ENCODE data around the gene TTC31.
A peak's percentile ranks its signal among the peaks of the same experiment; 100 is the strongest.

TTC31 gene

GRCh38 chr2:74527741-74528140 is 44.9 kb downstream of the TTC31 start:
- H3K27me3 Mint-ChIP-seq (ENCODE audit: low read depth, poor library complexity) = peaks cover 18% of the 10 kb centered on the region
- peaks cover 38% of the 10 kb centered on the region for H3K4me1 Mint-ChIP-seq
- DNase-seq = no peak
- no peak overlapping the region for H3K27ac Mint-ChIP-seq
- H3K36me3 Mint-ChIP-seq (ENCODE audit: low read depth) = peaks cover 39% of the 10 kb centered on the region
- peak overlapping the region; percentile 99 for H3K4me3 Mint-ChIP-seq
- H3K9me3 Mint-ChIP-seq = no peaks in the 10 kb centered on the region
- no peak for TF ChIP-seq CTCF (IDR thresholded peaks at IDR 0.05)

- Mint-ChIP-seq H3K4me3 (peak overlapping the region; percentile 99), H3K36me3 (ENCODE audit: low read depth) (peaks cover 46% of the 10 kb centered on the region), H3K4me1 (peaks cover 38% of the 10 kb centered on the region), H3K9me3 (no peaks in the 10 kb centered on the region), H3K27ac (peak overlapping the region; percentile 96), H3K27me3 (ENCODE audit: low read depth, poor library complexity) (peaks cover 8% of the 10 kb centered on the region)
- DNase-seq = no peak
- no peak for TF ChIP-seq CTCF (IDR thresholded peaks at IDR 0.05)
Measured at GRCh38 chr2:74528600-74529356, 45.9 kb downstream of the TTC31 start.

- Mint-ChIP-seq H3K4me3 (peak within 1 kb of the TSS; percentile 99), H3K4me1 (peaks cover 38% of the 10 kb centered on the region), H3K36me3 (ENCODE audit: low read depth) (peaks cover 49% of the 10 kb centered on the region), H3K27ac (peak within 1 kb of the TSS; percentile 96), H3K9me3 (no peaks in the 10 kb centered on the region), H3K27me3 (ENCODE audit: low read depth, poor library complexity) (peaks cover 6% of the 10 kb centered on the region)
- no peak for TF ChIP-seq CTCF (IDR thresholded peaks at IDR 0.05)
- peak; percentile 94 for DNase-seq
Measured at GRCh38 chr2:74529357-74530238, 46.7 kb downstream of the TTC31 start, which contains the start of the genes AUP1 and HTRA2. AUP1 (minus strand) TSS chr2:74529706; CDS start chr2:74529629, 77 bp downstream. HTRA2 (plus strand) TSS chr2:74529933; CDS start chr2:74530007, 74 bp downstream.

GRCh38 chr2:74530239-74531187 is 47.6 kb downstream of the TTC31 start:
- Mint-ChIP-seq H3K4me1 (peaks cover 38% of the 10 kb centered on the region), H3K9me3 (no peaks in the 10 kb centered on the region), H3K27ac (no peak overlapping the region), H3K36me3 (ENCODE audit: low read depth) (peaks cover 49% of the 10 kb centered on the region), H3K4me3 (peak overlapping the region; percentile 99), H3K27me3 (ENCODE audit: low read depth, poor library complexity) (peaks cover under 1% of the 10 kb centered on the region)
- TF ChIP-seq CTCF (IDR thresholded peaks at IDR 0.05) = no peak
- peak; percentile 55 for DNase-seq

GRCh38 chr2:74531666-74532065 is 48.8 kb downstream of the TTC31 start:
- H3K9me3 Mint-ChIP-seq = no peaks in the 10 kb centered on the region
- DNase-seq = no peak
- peaks cover 38% of the 10 kb centered on the region for H3K4me1 Mint-ChIP-seq
- peak overlapping the region; percentile 26 for H3K4me3 Mint-ChIP-seq
- H3K27ac Mint-ChIP-seq = no peak overlapping the region
- no peak for TF ChIP-seq CTCF (IDR thresholded peaks at IDR 0.05)
- peaks cover 39% of the 10 kb centered on the region for H3K36me3 Mint-ChIP-seq (ENCODE audit: low read depth)
- H3K27me3 Mint-ChIP-seq (ENCODE audit: low read depth, poor library complexity) = no peaks in the 10 kb centered on the region

All from nephron progenitor cell (in vitro differentiated cells).